Ectodermal cell (in vitro differentiated cells): ENCODE measurements around the gene GABARAPL2.

Experiments
- H3K27ac ChIP-seq: 2 replicates; pipeline ENCODE4 v1.7.0; 2013; ENCODE audit warnings: mild to moderate bottlenecking, low read depth, low read length; ENCODE audit not compliant: insufficient read depth, poor library complexity, severe bottlenecking
- H3K27me3 ChIP-seq: 2 replicates; pipeline ENCODE4 v1.7.0; 2013; ENCODE audit warnings: mild to moderate bottlenecking, low read length; ENCODE audit not compliant: insufficient read depth, control insufficient read depth, poor library complexity, severe bottlenecking
- H3K36me3 ChIP-seq: one replicate; pipeline ENCODE4 v1.7.0; 2013; ENCODE audit warnings: low read length; ENCODE audit not compliant: control insufficient read depth, insufficient read depth
- H3K4me1 ChIP-seq: one replicate; pipeline ENCODE4 v1.7.0; 2013; ENCODE audit warnings: low read length; ENCODE audit not compliant: control insufficient read depth, insufficient read depth
- H3K4me3 ChIP-seq: 2 replicates; pipeline ENCODE4 v1.7.0; 2013; ENCODE audit warnings: low read depth, low read length, control low read depth; ENCODE audit not compliant: insufficient read depth
- H3K9me3 ChIP-seq: 2 replicates; pipeline ENCODE4 v1.7.0; 2013; ENCODE audit warnings: mild to moderate bottlenecking, low read length, moderate library complexity; ENCODE audit not compliant: control insufficient read depth
- WGBS, 2 experiments: methylation state at CpG; one replicate each; pipeline ENCODE4 v1.1.7; 2013; ENCODE audit warnings: missing lambda C conversion rate in 2 of 2; 5-methylcytosine and 5-hydroxymethylcytosine counted together

The GABARAPL2 gene

DNA sequence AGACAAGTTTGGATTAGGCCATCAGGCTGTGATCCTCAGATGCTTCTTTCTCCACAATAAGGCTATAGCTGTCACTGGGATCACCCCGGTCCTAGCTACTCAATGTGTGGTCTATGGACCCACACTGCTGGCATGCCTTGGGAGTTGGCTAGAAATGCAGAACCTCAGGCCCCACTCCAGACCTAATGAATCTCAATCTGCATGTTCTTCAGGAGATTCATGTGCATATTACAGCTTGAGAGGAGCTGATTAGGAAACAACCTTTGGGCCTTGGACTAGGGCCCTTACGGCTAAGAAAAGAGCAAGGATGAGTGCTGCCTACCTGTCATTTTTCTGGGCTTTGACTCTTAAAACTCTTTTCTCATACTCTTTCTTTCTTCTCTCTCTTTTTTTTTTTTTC, 49.4 kb downstream of the GABARAPL2 start:
- H3K4me1 ChIP-seq = no peaks in the 10 kb centered on the region
- H3K27ac ChIP-seq = no peak overlapping the region
- H3K36me3 ChIP-seq = peaks cover 55% of the 10 kb centered on the region
- 93% methylated on average over 2 of the region's 2 CpGs for WGBS, 2 experiments
- no peaks in the 10 kb centered on the region for H3K27me3 ChIP-seq
- H3K9me3 ChIP-seq = no peaks in the 10 kb centered on the region
- H3K4me3 ChIP-seq = no peak overlapping the region

- WGBS, 2 experiments = 94 to 99% methylated on average over 4 of the region's 4 CpGs
Measured at GRCh38 chr16:75616521-75617010, 50.4 kb downstream of the GABARAPL2 start.

DNA sequence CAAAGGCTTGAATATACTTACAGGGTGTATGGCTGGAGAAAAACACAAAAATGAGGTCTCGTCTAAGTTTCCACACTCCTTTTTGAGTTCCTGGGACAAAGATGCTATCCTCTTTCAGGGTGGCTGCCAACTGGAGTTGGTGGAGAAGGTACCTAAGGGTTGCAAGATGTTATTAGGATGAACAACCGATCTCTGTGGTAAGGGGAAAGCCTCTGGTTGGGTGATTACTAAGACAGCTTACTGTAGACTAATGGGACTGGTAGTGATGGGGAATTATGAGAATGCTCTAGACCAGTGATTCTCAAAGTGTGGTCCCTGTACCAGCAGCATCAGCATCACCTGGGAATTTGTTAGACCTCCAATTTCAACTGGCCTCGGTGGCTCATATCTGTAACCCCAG, 50.9 kb downstream of the GABARAPL2 start:
- peaks cover 49% of the 10 kb centered on the region for H3K36me3 ChIP-seq
- no peak overlapping the region for H3K4me3 ChIP-seq
- WGBS, 2 experiments = 94 to 97% methylated on average over 3 of the region's 3 CpGs
- no peak overlapping the region for H3K27ac ChIP-seq
- peaks cover 5% of the 10 kb centered on the region for H3K4me1 ChIP-seq
- no peaks in the 10 kb centered on the region for H3K27me3 ChIP-seq
- H3K9me3 ChIP-seq = no peaks in the 10 kb centered on the region

More at GRCh38 chr16:75616521-75617010, 50.4 kb downstream of the GABARAPL2 start:
- no peak overlapping the region for H3K27ac ChIP-seq
- H3K27me3 ChIP-seq = no peaks in the 10 kb centered on the region
- H3K9me3 ChIP-seq = no peaks in the 10 kb centered on the region
- H3K4me3 ChIP-seq = no peak overlapping the region
- H3K4me1 ChIP-seq = no peaks in the 10 kb centered on the region
- H3K36me3 ChIP-seq = peaks cover 52% of the 10 kb centered on the region

- Histone ChIP-seq H3K27ac (no peak overlapping the region), H3K4me3 (no peak overlapping the region), H3K4me1 (peaks cover 7% of the 10 kb centered on the region), H3K9me3 (no peaks in the 10 kb centered on the region), H3K36me3 (peaks cover 45% of the 10 kb centered on the region), H3K27me3 (no peaks in the 10 kb centered on the region)
- 92 to 99% methylated on average over 2 of the region's 2 CpGs for WGBS, 2 experiments
Measured at GRCh38 chr16:75618780-75619179, 52.6 kb downstream of the GABARAPL2 start.

- Histone ChIP-seq H3K36me3 (peaks cover 32% of the 10 kb centered on the region), H3K27me3 (no peaks in the 10 kb centered on the region), H3K27ac (no peak overlapping the region), H3K4me3 (no peak overlapping the region), H3K4me1 (peaks cover 7% of the 10 kb centered on the region), H3K9me3 (no peaks in the 10 kb centered on the region)
- 93 to 95% methylated on average over 20 of the region's 20 CpGs for WGBS, 2 experiments
Measured at GRCh38 chr16:75620326-75621169, 54.4 kb downstream of the GABARAPL2 start.

- Histone ChIP-seq H3K9me3 (no peaks in the 10 kb centered on the region), H3K27me3 (no peaks in the 10 kb centered on the region), H3K27ac (no peak overlapping the region), H3K36me3 (peaks cover 32% of the 10 kb centered on the region), H3K4me3 (no peak overlapping the region), H3K4me1 (peaks cover 7% of the 10 kb centered on the region)
- 26 to 46% methylated on average over 2 of the region's 2 CpGs for WGBS, 2 experiments
Measured at GRCh38 chr16:75621170-75621477, 54.9 kb downstream of the GABARAPL2 start.

GRCh38 chr16:75622761-75623605, 56.8 kb downstream of the GABARAPL2 start, which contains the start of gene ADAT1:
Gene ADAT1 (minus strand): TSS chr16:75623281. CDS start chr16:75620799, 2,482 bp downstream.
- Histone ChIP-seq H3K9me3 (no peaks in the 10 kb centered on the region), H3K27me3 (no peaks in the 10 kb centered on the region), H3K27ac (peak within 1 kb of the TSS; percentile 90), H3K36me3 (peaks cover 35% of the 10 kb centered on the region), H3K4me1 (peaks cover 7% of the 10 kb centered on the region), H3K4me3 (peak within 1 kb of the TSS; percentile 73)
- 3 to 4% methylated on average over 62 of the region's 62 CpGs for WGBS, 2 experiments

GRCh38 chr16:75624921-75625334, 58.7 kb downstream of the GABARAPL2 start:
- peaks cover 7% of the 10 kb centered on the region for H3K4me1 ChIP-seq
- no peak overlapping the region for H3K27ac ChIP-seq
- no peak overlapping the region for H3K4me3 ChIP-seq
- 91 to 95% methylated on average over 4 of the region's 4 CpGs for WGBS, 2 experiments
- H3K27me3 ChIP-seq = no peaks in the 10 kb centered on the region
- peaks cover 49% of the 10 kb centered on the region for H3K36me3 ChIP-seq
- H3K9me3 ChIP-seq = no peaks in the 10 kb centered on the region

DNA sequence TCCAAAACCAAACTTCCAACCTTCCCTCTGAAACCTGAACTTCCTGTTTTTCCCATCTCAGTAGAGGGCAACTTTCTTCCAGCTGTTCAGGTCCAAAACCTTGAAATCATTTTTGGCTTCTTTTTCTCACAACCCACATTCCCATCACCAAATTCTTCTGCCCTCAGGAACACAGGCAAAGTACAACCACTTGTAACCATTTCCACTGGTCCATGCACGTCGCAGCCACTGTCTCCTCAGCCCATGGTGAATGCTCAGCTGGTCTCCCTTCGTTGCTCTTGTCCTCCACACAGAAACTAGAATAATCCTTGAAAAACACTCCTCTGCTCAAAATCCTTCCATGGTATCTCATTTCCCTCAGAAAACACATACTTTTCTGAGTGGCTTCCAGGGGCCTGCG, 60.6 kb downstream of the GABARAPL2 start:
- H3K36me3 ChIP-seq = peaks cover 57% of the 10 kb centered on the region
- no peak overlapping the region for H3K4me3 ChIP-seq
- 93 to 95% methylated on average over 4 of the region's 4 CpGs for WGBS, 2 experiments
- H3K9me3 ChIP-seq = no peaks in the 10 kb centered on the region
- H3K27ac ChIP-seq = no peak overlapping the region
- no peaks in the 10 kb centered on the region for H3K27me3 ChIP-seq
- H3K4me1 ChIP-seq = peaks cover 5% of the 10 kb centered on the region
